GM19238 (cell line): Measurements from ENCODE around the gene FBXO34.

ENCODE experiments used
- DNase-seq: peaks from one replicate; pipeline ENCODE4 v3.0.0; 2011; ENCODE audit warnings: low spot score; ENCODE audit not compliant: insufficient read length

FBXO34 gene, protein sequence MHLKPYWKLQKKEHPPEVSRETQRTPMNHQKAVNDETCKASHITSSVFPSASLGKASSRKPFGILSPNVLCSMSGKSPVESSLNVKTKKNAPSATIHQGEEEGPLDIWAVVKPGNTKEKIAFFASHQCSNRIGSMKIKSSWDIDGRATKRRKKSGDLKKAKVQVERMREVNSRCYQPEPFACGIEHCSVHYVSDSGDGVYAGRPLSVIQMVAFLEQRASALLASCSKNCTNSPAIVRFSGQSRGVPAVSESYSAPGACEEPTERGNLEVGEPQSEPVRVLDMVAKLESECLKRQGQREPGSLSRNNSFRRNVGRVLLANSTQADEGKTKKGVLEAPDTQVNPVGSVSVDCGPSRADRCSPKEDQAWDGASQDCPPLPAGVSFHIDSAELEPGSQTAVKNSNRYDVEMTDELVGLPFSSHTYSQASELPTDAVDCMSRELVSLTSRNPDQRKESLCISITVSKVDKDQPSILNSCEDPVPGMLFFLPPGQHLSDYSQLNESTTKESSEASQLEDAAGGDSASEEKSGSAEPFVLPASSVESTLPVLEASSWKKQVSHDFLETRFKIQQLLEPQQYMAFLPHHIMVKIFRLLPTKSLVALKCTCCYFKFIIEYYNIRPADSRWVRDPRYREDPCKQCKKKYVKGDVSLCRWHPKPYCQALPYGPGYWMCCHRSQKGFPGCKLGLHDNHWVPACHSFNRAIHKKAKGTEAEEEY

DNA sequence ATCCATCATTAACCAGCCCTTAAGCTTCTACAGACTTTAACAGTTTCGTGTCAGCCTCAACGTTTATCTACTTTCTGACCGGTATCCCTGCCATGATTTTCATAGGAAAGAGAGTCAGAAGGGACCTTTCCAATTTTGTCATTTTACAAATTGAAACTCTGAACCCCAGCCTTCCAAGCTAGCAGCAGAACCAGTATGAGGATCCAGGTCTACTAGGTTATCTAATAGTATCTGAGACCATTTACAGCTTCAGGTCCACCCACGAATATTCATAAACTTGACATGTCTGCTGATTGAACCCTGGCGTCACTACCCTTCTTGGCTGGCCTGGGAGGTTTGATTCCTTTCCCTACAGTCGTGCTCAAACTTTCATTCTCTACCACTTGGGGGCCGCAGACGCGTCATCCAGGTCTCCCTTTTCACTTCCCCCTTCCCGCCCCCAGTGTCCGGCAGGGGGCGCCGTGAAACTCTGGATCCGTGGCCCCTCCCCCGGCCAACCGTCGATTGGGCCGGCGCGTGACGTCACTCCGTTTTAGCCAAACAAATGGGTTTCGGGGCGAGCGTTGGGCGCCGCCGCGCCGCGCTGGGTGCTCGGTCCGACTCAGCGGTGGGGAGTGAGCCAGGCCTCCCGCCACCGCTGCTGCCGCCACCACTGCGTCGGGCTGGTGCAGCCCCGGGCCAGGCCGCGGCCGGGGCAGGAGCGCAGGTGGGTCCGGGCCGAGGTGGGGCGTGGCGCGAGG is at the start of gene FBXO34:
FBXO34 (plus strand) TSS at position 590 of the 740 bp plus-strand sequence. CDS start 78,970 bp downstream, outside the sequence.
- DNase-seq: peak; percentile 91

DNA sequence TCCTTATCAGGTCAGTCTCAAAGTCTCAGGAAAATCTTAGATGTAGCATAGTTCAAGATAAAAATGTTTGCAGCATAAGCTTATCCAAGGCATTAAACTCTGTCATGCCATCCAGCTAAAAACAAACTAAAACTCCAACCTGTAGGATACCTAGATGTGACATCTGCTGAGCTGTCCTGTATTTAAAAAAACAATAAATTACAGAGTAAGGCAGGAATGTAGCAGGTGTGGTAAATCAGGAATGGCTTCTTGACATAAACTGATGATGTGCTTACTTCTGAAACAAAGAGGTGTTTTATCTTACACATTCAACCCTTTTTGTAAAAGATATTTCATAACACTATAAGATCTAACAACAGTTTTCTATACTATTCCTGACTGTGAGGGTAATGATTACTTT is 49.3 kb upstream of the FBXO34 start:
- no peak for DNase-seq

DNA sequence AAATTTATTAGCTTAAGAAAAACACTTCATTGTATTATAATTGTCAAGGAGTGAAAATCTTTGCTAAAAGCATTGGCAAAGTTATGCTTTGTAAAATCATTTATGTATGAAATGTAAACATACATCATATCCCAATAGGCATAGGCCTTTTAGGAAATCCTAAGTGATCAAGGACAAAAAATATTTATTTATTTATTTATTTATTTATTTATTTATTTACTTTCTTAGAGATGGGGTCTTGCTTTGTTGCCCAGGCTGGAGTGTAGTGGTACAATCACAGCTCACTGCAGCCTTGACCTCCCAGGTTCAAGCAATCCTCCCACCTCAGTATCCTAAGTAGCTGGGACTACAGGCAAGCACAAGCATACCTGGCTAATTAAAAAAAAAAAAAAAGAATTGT is 47.9 kb upstream of the FBXO34 start:
- no peak for DNase-seq

DNA sequence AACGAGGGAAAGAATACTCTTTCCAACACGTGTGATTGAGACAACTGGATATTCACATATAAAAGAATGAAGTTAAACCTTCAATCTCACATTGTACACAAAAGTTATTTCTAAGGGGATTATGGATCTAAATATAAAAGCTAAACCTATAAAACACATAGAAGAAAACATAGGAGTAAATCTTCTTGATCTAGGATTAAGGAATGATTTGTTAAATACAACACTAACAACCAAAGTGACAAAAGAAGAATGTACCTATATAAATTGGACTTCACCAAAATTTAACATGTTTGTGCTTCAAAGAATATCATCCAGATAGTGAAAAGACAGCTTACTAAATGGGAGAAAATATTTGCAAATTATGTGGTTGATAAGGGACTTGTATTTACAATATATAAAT is 43.0 kb upstream of the FBXO34 start:
- DNase-seq: no peak

DNA sequence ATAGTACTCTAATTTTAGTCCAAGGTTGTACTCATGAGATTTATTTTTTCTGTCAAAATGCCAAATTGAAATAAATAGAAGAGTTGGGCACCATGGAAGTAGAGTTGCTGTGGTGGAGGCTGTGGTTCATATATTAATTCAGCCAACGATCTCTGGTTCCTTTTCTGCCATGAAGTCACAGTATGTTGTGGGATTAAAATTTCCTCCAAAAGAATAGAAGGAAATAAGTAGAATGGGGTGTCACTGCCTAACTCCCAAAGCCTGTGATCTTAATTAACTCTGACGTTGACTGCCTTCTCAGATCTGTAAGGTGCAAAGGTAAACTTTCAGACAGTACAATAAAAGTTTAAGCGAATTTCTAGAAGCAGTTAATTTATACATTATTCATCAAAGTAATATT is 37.6 kb upstream of the FBXO34 start:
- DNase-seq: no peak

DNA sequence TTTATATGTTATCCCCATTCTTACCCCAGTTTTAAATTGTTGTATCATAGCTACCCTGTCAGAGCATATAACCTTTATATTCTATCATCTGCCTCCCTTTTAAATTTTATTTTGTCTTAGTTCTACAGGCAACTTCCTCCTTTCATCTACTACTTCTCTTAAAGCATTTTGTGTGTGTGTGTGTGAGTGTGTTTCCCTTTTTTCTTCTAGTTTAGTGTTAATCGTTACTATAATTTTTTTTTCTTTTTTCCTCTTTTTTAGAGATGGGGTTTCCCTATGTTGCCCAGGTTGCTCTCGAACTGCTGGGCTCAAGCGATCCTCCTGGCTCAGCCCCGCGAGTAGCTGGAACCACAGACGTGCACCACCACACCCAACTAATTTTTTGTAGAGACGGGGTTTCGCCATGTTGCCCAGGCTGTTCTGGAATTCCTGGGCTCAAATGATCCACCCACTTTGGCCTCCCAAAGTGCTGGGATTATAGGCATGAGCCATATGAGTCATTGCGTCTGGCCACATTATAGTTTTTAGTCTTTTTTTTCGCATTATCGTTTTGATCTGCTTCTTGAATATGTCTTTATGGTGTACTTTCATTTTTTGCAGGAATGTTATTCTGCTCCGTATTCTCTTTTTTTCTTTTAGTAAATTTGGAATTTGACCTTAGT is 33.1 kb upstream of the FBXO34 start:
- DNase-seq: no peak

DNA sequence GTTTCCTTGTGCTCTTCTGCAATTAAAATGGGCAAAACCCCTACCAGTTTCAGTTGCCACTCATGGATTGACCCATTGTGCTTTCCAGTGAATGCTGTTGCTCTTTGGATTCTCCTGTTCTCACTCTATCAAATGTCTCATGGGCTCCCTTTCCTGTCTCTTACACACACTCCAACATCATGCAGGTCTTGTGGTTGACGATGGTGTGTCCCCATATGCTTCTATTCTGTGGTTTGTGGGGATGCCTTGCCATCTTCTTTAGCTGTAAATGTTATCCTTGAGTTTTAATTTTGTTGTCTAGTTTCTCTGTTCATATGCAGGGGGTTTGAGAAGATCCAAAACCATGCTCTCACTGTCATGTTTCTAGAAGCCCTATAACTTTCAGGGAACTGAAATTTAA is 31.9 kb upstream of the FBXO34 start:
- DNase-seq: no peak

DNA sequence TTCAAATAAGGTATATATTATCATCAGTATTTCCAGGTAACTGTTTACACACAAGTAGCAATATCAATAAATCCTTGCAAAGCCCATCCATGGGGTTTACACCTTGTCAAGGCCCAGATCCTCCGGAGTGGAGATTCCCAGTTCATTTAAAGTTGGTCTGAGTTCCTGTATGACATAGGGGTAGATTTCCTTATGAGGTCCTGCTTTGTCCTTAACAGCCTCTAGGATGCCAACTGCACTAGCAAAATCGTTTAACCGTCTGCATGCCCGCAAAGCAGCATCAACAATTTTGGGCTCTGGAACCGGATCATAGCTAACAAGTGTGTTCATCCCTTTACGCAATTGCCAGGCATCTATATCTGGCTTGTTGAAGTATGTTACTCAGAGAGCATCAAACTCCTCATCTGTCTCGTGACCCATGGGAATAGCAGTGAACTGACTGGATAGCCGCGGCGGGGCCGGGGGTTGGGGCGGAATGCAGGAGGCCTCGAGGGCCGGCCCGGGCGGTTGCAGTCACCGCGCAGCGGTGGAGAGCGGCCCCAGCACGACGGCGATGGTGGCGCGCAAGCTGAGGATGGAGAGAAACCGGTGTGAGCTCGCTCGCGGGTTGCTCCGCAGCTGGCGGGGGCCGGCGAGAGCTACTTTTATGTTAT is 30.6 kb upstream of the FBXO34 start:
- DNase-seq: no peak

DNA sequence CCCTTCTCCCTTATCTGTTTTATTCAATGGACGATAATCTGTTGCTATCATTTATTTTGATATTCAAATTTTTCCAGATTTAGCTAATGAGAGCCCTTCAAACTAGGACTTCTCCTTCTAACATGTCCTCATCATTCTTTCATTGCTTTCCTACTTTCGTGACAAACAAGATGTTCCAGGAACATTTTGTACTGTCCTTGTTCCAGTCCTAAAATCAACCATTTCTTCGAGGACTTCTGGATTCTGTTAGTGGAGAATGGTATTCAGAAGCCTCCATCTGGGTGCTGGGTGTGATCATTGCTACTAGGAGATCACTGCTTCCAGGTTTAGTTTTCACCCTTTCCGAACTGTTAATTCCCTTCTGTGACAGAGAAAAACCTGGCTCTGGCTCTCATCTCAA is 29.5 kb upstream of the FBXO34 start:
- DNase-seq: no peak

DNA sequence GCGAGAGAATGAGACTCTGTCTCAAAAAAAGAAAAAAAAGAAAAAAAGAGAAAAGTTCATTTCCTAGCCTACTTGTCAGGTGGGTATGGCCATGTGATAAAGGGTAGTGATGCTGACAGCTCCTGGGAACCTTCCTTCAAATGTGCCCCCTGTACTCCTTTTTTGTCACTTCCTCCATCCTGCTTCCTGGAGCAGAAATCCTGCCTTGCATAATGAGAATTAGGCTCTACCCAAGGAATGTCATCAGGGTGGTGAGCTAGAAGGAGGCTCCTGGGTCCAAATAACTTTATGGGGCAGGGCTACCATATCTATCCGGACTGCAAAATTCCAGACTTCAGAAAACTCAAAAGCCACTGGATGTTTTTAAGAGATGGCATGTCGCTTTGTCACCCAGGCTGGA is 27.8 kb upstream of the FBXO34 start:
- no peak for DNase-seq

DNA sequence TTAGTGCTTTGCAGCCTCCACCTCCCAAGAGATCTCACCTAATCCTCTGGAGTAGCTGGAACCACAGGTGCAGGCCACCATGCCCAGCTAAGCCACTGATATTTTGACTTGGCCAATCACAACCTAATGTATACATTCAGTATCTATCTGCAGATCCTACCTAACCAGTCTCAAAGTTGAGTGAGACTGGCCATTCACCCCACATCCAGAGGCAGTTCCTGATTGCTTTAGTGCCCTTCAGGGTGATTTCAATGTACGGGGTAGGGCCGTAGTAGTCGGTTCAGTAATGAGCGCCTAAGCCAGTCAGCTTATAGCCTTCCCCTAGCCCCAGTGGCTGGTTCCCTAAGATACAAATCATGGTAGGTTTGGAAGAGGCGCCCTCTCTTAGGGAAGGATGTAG is 27.4 kb upstream of the FBXO34 start:
- DNase-seq: no peak

DNA sequence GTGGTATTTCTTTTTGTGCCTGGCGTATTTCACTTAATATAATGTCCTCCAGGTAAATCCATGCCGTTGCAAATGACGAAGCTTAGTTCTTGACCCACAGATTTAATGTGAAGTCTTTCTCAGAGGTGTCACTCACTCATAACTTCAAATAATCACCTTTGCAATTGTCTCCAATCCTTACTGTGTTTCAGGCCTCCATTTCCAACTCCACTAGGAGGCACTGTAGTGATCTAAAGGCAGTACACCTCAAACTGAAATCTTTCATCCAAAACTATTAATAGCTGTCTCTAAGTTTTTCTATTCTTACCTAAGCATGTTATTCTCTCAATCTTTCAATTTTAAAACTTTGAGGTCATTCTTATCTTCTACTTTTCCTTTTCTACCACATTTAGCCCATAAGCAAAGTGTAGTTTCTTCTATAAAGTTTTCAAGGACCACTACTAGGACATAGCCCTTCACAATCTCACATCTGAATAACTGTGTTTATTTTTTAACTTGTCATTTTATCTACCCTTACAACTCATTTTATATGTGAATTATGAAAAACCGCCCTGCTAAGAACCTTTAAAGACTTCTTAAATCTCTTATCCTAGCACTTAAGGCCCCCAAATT is 25.5 kb upstream of the FBXO34 start:
- no peak for DNase-seq

DNA sequence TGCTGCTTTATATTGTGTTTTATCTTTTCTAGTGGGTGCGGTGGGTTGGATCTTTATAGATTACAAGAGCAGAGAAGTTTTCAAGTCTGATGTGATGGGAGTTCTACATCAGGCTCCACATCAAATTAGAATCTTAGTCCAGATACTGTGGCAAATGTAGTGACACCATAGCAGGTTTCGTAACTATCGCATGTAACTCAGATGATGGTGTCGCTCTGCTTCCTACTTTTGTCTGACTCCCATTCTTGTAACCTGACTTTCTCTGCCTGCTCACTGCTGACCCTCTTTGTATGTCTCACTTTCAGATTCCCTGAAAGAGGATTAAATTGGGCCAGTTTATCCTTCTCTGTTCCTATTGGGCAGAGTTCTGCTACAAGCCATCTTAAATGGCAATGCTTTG is 22.8 kb upstream of the FBXO34 start:
- DNase-seq: no peak

DNA sequence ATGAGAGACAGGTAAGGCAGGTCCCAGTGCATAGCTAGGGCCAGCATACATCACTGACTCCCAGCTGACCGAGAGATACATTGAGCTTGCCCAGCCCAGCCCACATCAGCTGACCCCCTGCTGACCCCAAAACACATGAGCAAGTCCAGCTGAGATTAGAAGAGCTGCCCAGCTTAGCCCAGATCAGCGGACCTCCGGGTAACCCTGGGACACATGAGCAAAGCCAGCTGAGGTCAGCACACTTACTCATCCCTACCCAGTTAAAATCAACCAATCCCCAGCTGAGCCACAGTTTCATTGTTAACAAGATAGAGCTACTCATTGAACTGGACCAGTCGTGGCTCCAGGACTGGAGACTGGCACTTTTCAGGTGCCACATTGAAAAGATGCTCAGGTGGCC is 21.8 kb upstream of the FBXO34 start:
- no peak for DNase-seq

DNA sequence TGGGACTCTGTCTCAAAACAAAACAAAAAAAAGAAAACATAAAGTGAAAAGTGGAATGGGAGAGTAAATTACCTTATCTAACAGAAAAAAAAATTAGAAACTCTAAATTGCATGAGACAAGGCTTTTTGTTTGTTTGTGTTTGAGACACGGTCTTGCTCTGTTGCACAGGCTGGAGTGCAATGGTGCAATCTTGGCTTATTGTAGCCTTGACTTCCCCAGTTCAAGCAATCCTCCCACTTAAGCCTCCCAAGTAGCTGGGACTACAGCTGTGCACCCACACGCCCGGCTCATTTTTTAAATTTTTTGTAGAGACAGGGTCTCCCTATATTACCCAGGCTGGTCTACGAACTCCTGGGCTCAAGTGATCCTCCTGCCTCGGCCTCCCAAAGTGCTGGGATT is 17.9 kb upstream of the FBXO34 start:
- DNase-seq: no peak

DNA sequence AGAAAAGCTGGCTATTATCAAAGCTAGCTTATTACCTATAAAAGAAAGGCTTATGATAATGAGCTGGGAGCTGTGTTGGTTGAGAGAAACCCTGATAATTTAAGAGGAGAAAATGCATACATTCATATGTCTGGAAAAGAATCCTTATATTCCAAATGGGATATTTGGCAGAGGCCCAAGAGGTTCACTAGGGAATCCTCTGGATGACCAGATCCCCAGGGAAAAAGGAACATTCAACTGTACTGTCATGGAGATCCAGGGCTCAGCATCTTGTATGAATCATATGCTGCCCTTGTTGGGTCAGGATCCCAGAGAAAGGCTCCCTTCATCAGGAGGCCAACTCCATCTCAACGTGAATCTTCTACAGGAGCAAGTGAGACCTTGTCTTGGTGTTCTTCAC is 16.6 kb upstream of the FBXO34 start:
- no peak for DNase-seq

DNA sequence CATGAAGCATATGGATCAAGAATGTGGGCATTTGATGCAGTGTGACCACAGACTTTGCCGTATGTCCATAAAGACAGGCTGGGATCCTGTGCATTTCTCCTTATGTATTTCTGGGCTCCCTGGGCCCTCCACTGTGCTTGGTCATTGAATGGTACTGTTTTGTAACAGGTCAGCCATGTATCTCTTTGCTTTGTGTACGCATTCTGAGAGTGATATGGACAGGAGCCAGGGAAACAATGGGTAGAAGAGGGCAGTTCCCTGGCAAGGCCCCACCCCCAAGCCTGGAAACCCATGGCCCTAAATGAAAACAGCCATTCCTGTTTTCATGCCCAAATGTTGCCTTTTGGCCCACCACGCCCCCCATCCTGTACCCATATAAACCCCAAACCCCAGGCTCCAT is 15.2 kb upstream of the FBXO34 start:
- DNase-seq: no peak

DNA sequence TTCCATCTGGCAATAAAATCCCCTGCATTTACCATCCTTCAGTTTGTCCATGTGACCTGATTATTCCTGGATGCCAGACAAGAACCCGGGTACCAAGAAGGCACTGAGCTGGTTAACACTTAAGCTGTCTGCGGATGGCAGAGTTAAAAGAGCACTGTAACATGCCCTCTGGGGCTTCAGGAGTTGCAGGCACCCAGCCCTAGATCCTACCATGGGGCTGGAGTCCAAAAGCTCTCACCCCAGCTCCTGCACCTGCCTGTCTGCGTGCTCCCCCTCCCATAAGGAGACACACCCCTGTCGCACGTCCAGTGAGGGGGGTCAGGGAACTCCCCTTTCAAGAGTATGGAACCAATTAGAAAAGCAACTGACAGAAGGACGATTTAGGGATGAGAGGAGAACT is 14.6 kb upstream of the FBXO34 start:
- no peak for DNase-seq

DNA sequence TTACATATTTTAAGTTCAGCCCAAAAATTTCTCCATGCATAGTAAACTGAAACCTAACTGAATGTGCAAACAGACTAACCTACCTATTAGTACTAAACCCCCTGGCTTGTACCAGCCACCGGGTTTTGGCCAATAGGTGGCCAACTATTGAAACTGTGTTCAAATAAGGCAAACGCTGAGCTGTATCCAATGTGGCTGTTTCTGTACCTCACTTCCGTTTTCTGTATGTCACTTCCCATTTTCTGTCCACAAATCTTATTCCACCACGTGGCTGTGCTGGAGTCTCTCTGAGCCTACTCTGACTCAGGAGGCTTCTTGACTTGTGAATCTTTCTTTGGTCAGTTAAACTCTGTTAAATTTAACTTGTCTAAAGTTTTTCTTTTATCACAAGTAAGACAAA is 6.0 kb upstream of the FBXO34 start:
- no peak for DNase-seq

DNA sequence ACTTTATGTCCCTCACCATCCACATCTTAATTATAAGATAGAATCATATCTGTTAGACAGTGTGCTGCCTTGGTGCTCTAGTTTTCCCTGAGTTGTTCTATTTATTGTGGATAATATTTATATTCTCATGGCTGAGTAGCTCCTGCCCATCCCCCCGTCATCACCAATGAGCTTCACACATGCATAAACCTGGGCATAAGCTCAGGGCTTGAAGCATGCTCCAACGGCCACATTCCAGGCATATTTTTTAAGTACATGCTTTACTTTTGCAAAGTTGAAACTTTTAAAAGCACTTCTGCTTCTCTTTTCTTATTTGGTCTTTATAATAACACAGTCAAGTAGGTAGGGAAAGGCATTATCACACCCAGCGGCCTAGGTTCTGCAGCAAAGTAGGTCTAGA is 3.4 kb upstream of the FBXO34 start:
- no peak for DNase-seq
